ENCODE data around the gene IRGQ.

Gene IRGQ

DNA sequence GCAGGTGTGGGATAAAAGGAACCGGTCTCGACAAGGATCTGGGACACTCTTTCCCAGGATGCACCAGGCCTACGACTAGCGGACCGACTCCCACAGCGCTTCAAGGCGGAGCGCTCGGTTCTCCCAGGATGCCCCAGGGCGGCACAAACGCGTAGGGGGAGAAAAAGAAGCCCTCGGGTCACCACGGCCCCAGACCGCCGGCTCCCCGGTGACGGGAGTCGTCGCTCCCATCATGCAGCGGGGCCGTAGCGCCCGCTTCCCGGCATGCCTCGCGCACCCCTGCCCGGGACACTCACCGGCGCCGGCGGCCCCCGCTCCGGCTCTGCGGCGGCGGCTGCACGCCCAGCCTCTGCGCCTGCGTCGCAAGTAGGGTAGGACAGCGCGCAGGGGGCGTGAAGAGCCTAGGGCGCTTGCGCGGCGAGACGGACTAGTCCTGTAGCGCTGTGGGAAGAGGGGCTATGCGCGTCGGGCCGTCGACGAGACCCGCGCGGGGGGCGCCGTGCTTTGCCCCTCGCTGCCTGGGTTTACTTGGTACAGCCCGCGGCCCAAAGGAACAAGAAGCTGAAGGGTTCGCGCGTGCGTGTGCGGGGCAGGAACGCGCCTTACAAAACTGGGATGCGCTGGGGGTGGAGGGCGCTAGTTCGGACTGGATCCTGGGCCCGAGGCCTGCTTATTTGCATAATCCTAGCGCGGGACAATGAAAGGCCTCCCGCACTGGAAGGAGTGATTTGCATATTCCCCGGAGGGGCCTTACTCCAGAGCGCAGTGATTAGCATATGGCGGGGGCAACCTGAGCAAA is 23.5 kb upstream of the IRGQ start, which contains the start of gene ZNF428 (continued):
- TF ChIP-seq, protein P1, sequence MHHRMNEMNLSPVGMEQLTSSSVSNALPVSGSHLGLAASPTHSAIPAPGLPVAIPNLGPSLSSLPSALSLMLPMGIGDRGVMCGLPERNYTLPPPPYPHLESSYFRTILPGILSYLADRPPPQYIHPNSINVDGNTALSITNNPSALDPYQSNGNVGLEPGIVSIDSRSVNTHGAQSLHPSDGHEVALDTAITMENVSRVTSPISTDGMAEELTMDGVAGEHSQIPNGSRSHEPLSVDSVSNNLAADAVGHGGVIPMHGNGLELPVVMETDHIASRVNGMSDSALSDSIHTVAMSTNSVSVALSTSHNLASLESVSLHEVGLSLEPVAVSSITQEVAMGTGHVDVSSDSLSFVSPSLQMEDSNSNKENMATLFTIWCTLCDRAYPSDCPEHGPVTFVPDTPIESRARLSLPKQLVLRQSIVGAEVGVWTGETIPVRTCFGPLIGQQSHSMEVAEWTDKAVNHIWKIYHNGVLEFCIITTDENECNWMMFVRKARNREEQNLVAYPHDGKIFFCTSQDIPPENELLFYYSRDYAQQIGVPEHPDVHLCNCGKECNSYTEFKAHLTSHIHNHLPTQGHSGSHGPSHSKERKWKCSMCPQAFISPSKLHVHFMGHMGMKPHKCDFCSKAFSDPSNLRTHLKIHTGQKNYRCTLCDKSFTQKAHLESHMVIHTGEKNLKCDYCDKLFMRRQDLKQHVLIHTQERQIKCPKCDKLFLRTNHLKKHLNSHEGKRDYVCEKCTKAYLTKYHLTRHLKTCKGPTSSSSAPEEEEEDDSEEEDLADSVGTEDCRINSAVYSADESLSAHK (tag by site-specific recombination; IDR thresholded peaks at IDR 0.05): peak; percentile 31
- peak; percentile 51; the same call in 1 of the 2 replicates for TF ChIP-seq INSM2 (tag by site-specific recombination; IDR thresholded peaks at IDR 0.05)
- no peak; the same call in 1 of the 2 replicates for TF ChIP-seq ZNF449 (tag by site-specific recombination; IDR thresholded peaks at IDR 0.05)
- TF ChIP-seq ZNF2 (tag by site-specific recombination; IDR thresholded peaks at IDR 0.05): peak; percentile 85
- TF ChIP-seq ZNF239 (tag by site-specific recombination; IDR thresholded peaks at IDR 0.05): no peak
- peak; percentile 81 for TF ChIP-seq KLF8 (tag by site-specific recombination; IDR thresholded peaks at IDR 0.05)
- no peak for TF ChIP-seq ZNF133 (tag by site-specific recombination; IDR thresholded peaks at IDR 0.05)
- TF ChIP-seq ZNF266 (tag by site-specific recombination; IDR thresholded peaks at IDR 0.05; ENCODE audit: low read depth): no peak
- TF ChIP-seq PRDM2 (tag by site-specific recombination; IDR thresholded peaks at IDR 0.05; ENCODE audit: borderline replicate concordance): no peak
- TF ChIP-seq SCRT2 (tag by site-specific recombination; IDR thresholded peaks at IDR 0.05): no peak
- peak; percentile 36 for TF ChIP-seq ZNF24 (tag by site-specific recombination; IDR thresholded peaks at IDR 0.05)
- TF ChIP-seq REPIN1 (tag by site-specific recombination; IDR thresholded peaks at IDR 0.05; ENCODE audit: low read depth): peak; percentile 29; the same call in 1 of the 2 replicates
- TF ChIP-seq ZNF140 (tag by site-specific recombination; IDR thresholded peaks at IDR 0.05): no peak
- 0 out of 2 replicates have a peak, but pooled peaks have one; percentile 46 for TF ChIP-seq OVOL3 (tag by site-specific recombination; IDR thresholded peaks at IDR 0.05)
- TF ChIP-seq CTCF (tag by site-specific recombination; IDR thresholded peaks at IDR 0.05): peak; percentile 90
- TF ChIP-seq ZNF677 (tag by site-specific recombination; IDR thresholded peaks at IDR 0.05): 0 out of 2 replicates have a peak, but pooled peaks have one; percentile 30
- peak; percentile 47 for TF ChIP-seq WT1 (tag by site-specific recombination; IDR thresholded peaks at IDR 0.05)
- TF ChIP-seq ZNF146 (tag by site-specific recombination; IDR thresholded peaks at IDR 0.05): no peak; the same call in 1 of the 2 replicates
- TF ChIP-seq ZNF121 (tag by site-specific recombination; IDR thresholded peaks at IDR 0.05): peak; percentile 84
- TF ChIP-seq ZNF18 (tag by site-specific recombination; IDR thresholded peaks at IDR 0.05): no peak; the same call in 1 of the 2 replicates
- TF ChIP-seq ZFHX2 (tag by site-specific recombination; conservative IDR thresholded peaks at IDR 0.05): peak; percentile 81
- no peak for TF ChIP-seq ZNF433 (tag by site-specific recombination; IDR thresholded peaks at IDR 0.05; ENCODE audit: low read depth)
- TF ChIP-seq ZNF324 (tag by site-specific recombination; IDR thresholded peaks at IDR 0.05): peak; percentile 84
- no peak; the same call in 1 of the 2 replicates for TF ChIP-seq HOXA7 (CRISPR knock-in tag; IDR thresholded peaks at IDR 0.05; ENCODE audit: borderline replicate concordance)
